D721Med (cell line): ENCODE data around the gene EMCN.
"Not testable (repeated sequence)": the region's sequence is repeated elsewhere in the genome, so short reads cannot be mapped to it uniquely, and the experiment has no call there.

Experiments
- DNase-seq: peaks from one replicate; pipeline ENCODE4 v3.0.0; 2011; ENCODE audit warnings: low spot score; ENCODE audit not compliant: insufficient read length
- FAIRE-seq: peaks from 2 replicates; lab custom pipeline; 2011; peaks lifted over from hg19 to GRCh38; lab: Jason Lieb, UNC
- CTCF ChIP-seq: IDR thresholded peaks from 2 replicates; pipeline ENCODE4 v1.5.1; 2012; ENCODE audit warnings: mild to moderate bottlenecking, control low read depth; ENCODE audit not compliant: insufficient read depth; ENCODE audit errors: missing control alignments

The EMCN gene

GRCh38 chr4:100391863-100392262 lies 126.0 kb downstream of the EMCN start:
- DNase-seq = no peak
- no peak for FAIRE-seq
- TF ChIP-seq CTCF = no peak

DNA sequence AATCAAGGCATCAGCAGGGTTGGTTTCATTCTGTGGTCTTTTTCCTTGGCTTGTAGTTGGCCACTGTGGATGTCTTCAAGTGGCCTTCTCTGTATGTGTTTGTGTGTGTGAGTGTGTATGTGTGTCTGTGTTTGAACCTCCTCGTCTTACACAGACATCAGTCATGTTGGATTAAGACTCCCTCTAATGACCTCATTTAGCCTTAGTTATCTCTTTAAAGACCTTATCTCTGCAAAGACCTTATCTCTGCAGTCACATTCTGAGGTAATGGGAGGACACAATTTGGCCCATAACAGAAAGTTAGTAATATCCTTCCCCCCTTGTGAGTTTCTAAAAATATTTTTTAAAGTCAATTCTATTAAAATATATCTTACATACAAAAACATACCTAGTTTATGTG lies 126.7 kb downstream of the EMCN start:
- no peak for TF ChIP-seq CTCF
- DNase-seq (no peak), FAIRE-seq (no peak)

DNA sequence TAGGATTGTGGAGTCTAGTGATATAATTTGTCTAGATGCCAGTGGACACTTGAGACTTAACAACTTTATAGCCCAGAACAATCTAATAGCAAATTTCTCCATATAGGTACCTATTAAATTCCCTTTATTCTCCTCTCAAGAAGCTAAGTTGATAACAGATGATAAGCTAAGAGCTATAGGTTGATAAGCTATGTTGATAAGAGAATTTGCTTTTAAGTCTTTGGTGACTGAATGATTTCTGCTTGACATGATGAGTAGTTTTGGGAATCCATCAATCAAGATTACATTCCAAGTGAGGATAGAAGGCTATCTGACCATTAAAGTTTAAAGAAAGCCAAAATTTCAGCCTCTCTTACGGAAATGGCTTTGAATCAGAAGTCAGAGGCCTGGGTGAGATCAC lies 131.6 kb downstream of the EMCN start:
- TF ChIP-seq CTCF = no peak
- no peak for DNase-seq
- no peak for FAIRE-seq

DNA sequence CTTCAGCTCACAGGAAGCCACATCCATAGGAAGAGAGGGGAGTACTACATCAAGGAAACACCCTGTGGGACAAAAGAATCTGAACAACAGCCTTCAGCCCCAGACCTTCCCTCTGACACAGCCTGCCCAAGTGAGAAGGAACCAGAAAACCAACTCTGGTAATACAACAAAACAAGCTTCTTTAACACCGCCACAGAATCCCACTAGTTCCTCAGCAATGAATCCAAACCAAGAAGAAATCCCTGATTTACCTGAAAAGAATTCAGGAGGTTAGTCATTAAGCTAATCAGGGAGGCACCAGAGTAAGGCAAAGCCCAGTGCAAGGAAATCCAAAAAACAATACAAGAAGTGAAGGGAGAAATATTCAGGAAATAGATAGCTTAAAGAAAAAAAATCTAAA lies 137.4 kb downstream of the EMCN start:
- FAIRE-seq, DNase-seq: not testable (repeated sequence)

DNA sequence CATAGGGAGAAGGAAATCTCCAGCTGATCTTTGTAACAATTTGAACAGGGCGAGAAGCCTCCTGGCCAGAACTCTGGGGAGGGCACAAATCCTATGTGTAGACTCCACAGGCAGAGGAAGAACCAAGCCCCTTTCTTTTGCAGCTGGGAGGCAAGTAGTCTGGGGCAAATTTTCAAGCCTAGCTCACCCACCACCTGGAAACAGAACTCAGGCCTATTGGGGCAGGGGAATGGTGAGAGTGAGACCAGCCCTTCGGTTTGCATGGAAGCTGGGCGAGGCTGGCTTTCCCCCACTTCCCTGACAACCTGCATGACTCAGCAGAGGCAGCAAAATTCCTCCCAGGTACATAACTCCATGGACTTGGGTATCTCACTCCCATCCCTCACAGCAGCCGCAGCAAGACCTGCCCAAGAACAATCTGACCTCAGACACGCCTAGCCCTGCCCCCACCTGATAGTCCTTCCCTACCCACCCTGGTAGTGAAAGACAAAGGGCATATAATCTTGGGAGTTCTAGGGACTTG lies 138.2 kb downstream of the EMCN start:
- FAIRE-seq = no peak
- no peak for DNase-seq
- TF ChIP-seq CTCF = no peak

DNA sequence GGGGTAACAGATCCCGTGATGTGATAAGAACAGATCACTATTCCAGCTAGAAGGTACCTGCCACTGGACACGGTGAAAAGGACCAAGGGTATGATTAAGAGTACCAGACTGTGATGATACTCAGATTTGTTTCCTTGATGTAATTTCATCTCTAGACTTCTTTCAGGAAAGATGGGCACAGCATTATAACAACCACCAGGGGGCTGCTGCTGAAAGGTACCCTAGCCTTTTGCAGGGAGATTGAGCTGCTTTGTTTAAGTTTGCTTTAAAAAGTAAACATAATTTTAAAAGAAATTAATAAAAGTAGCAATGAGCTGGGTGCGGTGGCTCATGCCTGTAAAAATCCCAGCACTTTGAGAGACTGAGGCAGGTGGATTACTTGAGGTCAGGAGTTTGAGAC lies 145.4 kb downstream of the EMCN start:
- peak; percentile 37 for TF ChIP-seq CTCF
- FAIRE-seq (no peak), DNase-seq (no peak)

- FAIRE-seq = peak; percentile 32
- TF ChIP-seq CTCF = no peak
- no peak for DNase-seq
Measured at GRCh38 chr4:100369871-100370270, 148.0 kb downstream of the EMCN start.

GRCh38 chr4:100367451-100367850 lies 150.4 kb downstream of the EMCN start:
- no peak for TF ChIP-seq CTCF
- FAIRE-seq (no peak), DNase-seq (no peak)
